K562 treated with DMSO at 1 percent for 4 hours (cell line): ENCODE measurements around the gene ZKSCAN3. TPM values are rescaled to one million over a fixed set of nuclear protein-coding genes. Genes with fewer than 3 reads are reported as not detected.

Experiments
- total RNA-seq: library from RNA; unstranded; fragments of 300-600 nt; gene quantifications from 2 replicates; pipeline ENCODE4 v1.2.3, GENCODE V29; 2022; ENCODE audit not compliant: insufficient read depth

Gene ZKSCAN3
- 4.3 and 4.5 TPM in 2 replicates for total RNA-seq

DNA sequence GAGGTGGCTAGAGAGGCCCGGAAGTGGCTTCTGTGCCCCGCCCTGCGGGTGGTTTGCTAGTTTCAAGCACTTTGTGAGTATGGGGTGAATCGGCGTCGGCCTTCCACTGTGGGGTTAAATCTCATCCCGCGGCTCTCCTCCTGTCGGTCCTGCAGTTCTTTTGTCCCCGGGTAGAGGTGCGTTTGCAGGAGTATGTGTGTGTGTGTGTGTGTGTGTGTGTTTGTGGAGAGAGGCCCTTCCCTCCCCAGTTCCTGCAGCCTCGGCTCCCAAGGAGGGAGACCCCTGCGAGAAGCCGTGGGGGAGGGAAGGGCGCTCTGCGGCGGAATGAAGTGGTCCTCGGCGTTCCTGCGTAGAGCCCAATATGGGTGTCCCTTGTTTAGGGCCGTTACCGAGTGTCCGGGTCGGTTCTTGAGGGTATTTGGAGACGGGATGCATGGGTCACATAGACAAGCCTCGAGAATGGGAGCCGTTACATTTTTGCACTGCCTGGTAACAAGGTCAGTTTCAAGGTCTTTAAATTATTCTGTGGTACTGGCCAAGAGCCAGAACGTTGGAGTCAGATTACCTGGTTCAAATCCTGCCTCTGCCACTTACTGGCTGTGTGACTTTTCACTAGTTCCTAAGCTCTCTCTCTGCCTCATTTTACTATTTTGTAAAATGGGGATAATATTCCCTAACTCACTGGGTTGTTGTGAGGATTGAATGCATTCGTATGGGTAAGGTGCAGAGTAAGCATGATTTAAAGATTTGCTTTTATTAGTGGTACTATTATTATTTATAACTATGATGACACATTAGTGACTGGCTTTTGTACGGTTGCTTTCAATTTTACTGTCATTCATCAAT, at the start of gene ZKSCAN3:
TSS of gene ZKSCAN3 (plus strand) at position 56 of the 846 bp plus-strand sequence. CDS start 9,640 bp downstream, outside the sequence.

DNA sequence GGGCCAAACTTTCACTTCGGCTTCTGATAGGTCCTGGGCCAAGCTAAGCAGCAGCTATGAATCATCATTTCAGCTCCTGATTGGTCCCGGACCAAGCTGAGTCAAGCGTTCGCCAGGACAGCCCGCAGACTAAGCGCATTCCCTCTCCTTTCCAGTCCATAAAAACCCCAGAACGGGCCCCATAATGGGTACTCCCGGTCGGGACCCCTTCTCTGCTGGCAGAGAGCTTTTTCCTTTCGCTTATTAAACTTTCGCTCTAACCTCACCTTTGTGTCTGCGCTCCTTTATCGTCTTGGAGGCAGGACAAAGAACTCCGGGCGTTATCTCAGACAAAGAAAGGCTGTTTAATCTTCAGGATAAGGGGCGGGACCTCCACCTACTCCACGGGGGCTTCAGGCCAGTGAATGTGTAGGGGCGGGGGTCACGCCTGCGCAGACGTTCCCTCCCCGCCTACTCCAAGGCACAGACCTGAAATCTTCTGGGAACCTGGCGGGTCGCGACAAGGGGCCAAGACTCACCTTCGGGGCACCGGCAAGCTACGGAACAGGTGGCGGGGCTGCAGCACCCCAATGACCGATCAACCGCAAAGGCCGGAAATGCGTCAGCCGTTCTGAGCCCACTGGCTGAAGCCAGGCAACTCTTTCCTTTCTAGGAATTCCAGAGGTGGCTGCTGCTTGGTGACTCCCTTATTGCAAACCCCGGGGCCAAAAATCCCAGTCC, 14.0 kb upstream of the ZKSCAN3 start, which contains the start of gene ZSCAN31:
TSS of gene ZSCAN31 (minus strand) at position 585 of the 720 bp plus-strand sequence. CDS start 6,465 bp downstream, outside the sequence.

DNA sequence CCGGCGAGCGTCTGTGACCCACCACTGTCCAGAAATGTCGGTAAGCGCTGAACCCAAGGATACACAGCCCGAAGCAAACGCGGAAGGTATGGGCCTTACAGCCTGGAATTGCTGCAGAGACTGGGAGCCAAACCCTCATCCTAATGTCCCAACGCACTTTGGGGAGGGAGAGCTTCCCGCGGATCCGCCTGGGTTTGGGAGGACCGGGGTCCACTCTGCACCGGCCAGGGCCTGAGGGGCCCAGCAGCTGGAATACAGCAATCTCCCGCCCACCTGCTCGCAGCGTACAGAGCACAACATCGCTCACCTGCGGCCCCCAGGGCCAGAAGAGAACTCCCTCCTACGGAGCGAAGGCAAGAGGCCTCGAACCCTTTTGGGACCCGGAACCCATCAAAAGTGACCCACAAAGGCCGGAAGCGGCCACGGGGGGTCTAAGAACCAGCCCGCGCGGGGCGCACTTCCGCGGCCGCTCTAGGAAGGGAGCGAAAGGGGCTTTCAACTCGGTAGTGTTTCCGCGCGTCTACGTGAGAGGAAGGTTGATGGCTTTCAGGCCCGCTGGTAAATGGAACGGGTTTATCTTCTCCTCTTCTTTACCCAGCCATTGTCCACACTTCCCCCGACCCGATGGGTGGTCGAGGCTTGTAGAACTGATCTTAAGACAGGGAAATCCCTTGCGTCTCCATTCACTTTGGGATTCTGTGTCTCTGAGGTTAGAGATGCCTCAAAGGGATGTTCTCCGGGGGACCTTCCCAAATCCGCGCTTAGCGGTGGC, 49.8 kb downstream of the ZKSCAN3 start, which contains the start of gene ZSCAN12:
TSS of gene ZSCAN12 (minus strand) at position 398 of the 772 bp plus-strand sequence. CDS start 1,342 bp downstream, outside the sequence.

Other genes with a start within 250 kb of the ZKSCAN3 start
- not detected in 2 replicates for gene ZSCAN16, start 225.3 kb upstream of the ZKSCAN3 start, total RNA-seq
- 11.6 and 19.4 TPM in 2 replicates for gene ZKSCAN8, start 208.1 kb upstream of the ZKSCAN3 start, total RNA-seq
- gene ZSCAN9, start 124.7 kb upstream of the ZKSCAN3 start, total RNA-seq: 18.1 and 19.4 TPM in 2 replicates
- gene ZKSCAN4, start 97.7 kb upstream of the ZKSCAN3 start, total RNA-seq: 6.0 and 6.2 TPM in 2 replicates
- not detected in 2 replicates for gene NKAPL, start 90.7 kb upstream of the ZKSCAN3 start, total RNA-seq
- gene ZSCAN26, start 82.8 kb upstream of the ZKSCAN3 start, total RNA-seq: 4.1 and 5.6 TPM in 2 replicates
- gene PGBD1, start 68.4 kb upstream of the ZKSCAN3 start, total RNA-seq: 7.1 and 8.1 TPM in 2 replicates
- gene ZSCAN31, start 13.8 kb upstream of the ZKSCAN3 start, total RNA-seq: 5.8 and 7.0 TPM in 2 replicates
- gene ZSCAN12, start 49.8 kb downstream of the ZKSCAN3 start, total RNA-seq: 4.5 and 6.8 TPM in 2 replicates
- not detected in 2 replicates for gene ZSCAN23, start 93.5 kb downstream of the ZKSCAN3 start, total RNA-seq
- gene GPX6, start 165.8 kb downstream of the ZKSCAN3 start, total RNA-seq: not detected in 2 replicates
- 1.2 and 2.2 TPM in 2 replicates for gene GPX5, start 175.9 kb downstream of the ZKSCAN3 start, total RNA-seq